GM21825 (cell line): ENCODE data around the gene LRIG2.
"Not testable (repeated sequence)": the region's sequence is repeated elsewhere in the genome, so short reads cannot be mapped to it uniquely, and the experiment has no call there.

Experiments used
- ATAC-seq: cut with Tn5 transposase; IDR thresholded peaks from one replicate; pipeline ENCODE4 v1.9.1; 2021; ENCODE audit warnings: mild to moderate bottlenecking, moderate library complexity; ENCODE audit not compliant: unreplicated experiment

LRIG2 gene

GRCh38 chr1:113124366-113124765 lies 51.4 kb downstream of the LRIG2 start:
- no peak for ATAC-seq

GRCh38 chr1:113125517-113125916 lies 52.5 kb downstream of the LRIG2 start:
- no peak for ATAC-seq

GRCh38 chr1:113126207-113126606 lies 53.2 kb downstream of the LRIG2 start:
- ATAC-seq, result no peak

GRCh38 chr1:113128116-113128515 lies 55.1 kb downstream of the LRIG2 start:
- no peak for ATAC-seq

- ATAC-seq, result no peak
Measured at GRCh38 chr1:113129529-113130185, 56.7 kb downstream of the LRIG2 start.

GRCh38 chr1:113133038-113133437 lies 60.0 kb downstream of the LRIG2 start:
- ATAC-seq, result no peak

GRCh38 chr1:113133759-113134158 lies 60.8 kb downstream of the LRIG2 start:
- no peak for ATAC-seq

- ATAC-seq, result no peak
Measured at GRCh38 chr1:113135460-113135859, 62.5 kb downstream of the LRIG2 start.

GRCh38 chr1:113136476-113136875 lies 63.5 kb downstream of the LRIG2 start:
- ATAC-seq, result no peak

- ATAC-seq, result no peak
Measured at GRCh38 chr1:113137563-113137962, 64.6 kb downstream of the LRIG2 start.

- ATAC-seq, result no peak
Measured at GRCh38 chr1:113138778-113139177, 65.8 kb downstream of the LRIG2 start.

GRCh38 chr1:113140176-113140575 lies 67.2 kb downstream of the LRIG2 start:
- no peak for ATAC-seq

GRCh38 chr1:113140588-113141446 lies 67.8 kb downstream of the LRIG2 start:
- peak; percentile 62 for ATAC-seq

GRCh38 chr1:113141650-113142473 lies 68.9 kb downstream of the LRIG2 start:
- no peak for ATAC-seq

GRCh38 chr1:113142791-113143190 lies 69.8 kb downstream of the LRIG2 start:
- ATAC-seq, result no peak

- no peak for ATAC-seq
Measured at GRCh38 chr1:113146242-113147072, 73.5 kb downstream of the LRIG2 start.

- no peak for ATAC-seq
Measured at GRCh38 chr1:113147073-113147625, 74.2 kb downstream of the LRIG2 start.

- ATAC-seq, result no peak
Measured at GRCh38 chr1:113147826-113148225, 74.8 kb downstream of the LRIG2 start.

- ATAC-seq, result not testable (repeated sequence)
Measured at GRCh38 chr1:113150494-113150893, 77.5 kb downstream of the LRIG2 start.

- ATAC-seq, result no peak
Measured at GRCh38 chr1:113153116-113153803, 80.3 kb downstream of the LRIG2 start.
